ES-I3 (cell line): ENCODE results near the gene GTPBP2.
A peak's percentile ranks its signal among the peaks of the same experiment; 100 is the strongest.

Source experiments
- H3K36me3 ChIP-seq: 2 replicates; pipeline ENCODE4 v1.6.1; 2013; ENCODE audit warnings: mild to moderate bottlenecking, low read length, control low read depth, moderate library complexity; ENCODE audit not compliant: insufficient read depth
- H3K4me1 ChIP-seq: 2 replicates; pipeline ENCODE4 v1.6.1; 2013; ENCODE audit warnings: mild to moderate bottlenecking, control low read depth, low read length; ENCODE audit not compliant: insufficient read depth
- H3K9ac ChIP-seq: 2 replicates; pipeline ENCODE4 v1.6.1; 2013; ENCODE audit warnings: low read depth, mild to moderate bottlenecking, low read length, moderate library complexity
- H3K9me3 ChIP-seq: 2 replicates; pipeline ENCODE4 v1.6.1; 2013; ENCODE audit warnings: mild to moderate bottlenecking, low read length, moderate library complexity; ENCODE audit not compliant: control insufficient read depth, insufficient read depth

Gene GTPBP2, protein sequence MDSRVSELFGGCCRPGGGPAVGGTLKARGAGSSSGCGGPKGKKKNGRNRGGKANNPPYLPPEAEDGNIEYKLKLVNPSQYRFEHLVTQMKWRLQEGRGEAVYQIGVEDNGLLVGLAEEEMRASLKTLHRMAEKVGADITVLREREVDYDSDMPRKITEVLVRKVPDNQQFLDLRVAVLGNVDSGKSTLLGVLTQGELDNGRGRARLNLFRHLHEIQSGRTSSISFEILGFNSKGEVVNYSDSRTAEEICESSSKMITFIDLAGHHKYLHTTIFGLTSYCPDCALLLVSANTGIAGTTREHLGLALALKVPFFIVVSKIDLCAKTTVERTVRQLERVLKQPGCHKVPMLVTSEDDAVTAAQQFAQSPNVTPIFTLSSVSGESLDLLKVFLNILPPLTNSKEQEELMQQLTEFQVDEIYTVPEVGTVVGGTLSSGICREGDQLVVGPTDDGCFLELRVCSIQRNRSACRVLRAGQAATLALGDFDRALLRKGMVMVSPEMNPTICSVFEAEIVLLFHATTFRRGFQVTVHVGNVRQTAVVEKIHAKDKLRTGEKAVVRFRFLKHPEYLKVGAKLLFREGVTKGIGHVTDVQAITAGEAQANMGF

DNA sequence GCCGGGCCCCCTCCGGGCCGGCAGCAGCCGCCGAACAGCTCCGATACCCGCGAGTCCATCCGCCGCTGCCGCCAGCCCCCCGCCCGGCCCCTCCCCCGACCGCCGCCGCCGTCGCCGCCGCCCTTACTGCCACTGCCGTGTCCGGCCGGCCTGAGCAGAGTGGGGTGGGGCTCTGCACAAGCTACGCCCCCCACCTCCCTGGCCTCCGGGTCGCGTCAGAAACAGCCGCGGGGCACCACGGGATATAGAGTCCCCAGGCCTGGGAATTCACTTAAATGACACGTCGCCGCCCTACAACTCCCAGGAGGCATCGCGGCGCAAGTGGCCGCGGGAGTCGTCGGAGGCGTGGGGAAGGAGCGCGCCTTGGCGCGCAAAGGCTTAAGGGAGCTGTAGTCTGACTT lies at the start of gene GTPBP2:
GTPBP2 (minus strand) TSS at position 161 of the 401 bp plus-strand sequence; CDS start at position 59, 102 bp downstream.
- H3K9ac ChIP-seq, result peak within 1 kb of the TSS; percentile 91
- H3K9me3 ChIP-seq, result no peaks in the 10 kb centered on the region
- H3K4me1 ChIP-seq, result peaks cover 5% of the 10 kb centered on the region; the same call in 1 of the 2 replicates
- H3K36me3 ChIP-seq, result peaks cover 11% of the 10 kb centered on the region

- no peak overlapping the region for H3K9ac ChIP-seq
- no peaks in the 10 kb centered on the region for H3K9me3 ChIP-seq
- no peaks in the 10 kb centered on the region for H3K4me1 ChIP-seq
- H3K36me3 ChIP-seq, result peaks cover 30% of the 10 kb centered on the region
These were observed 49.3 kb upstream of the GTPBP2 start for GRCh38 chr6:43678341-43678740.

- peaks cover 33% of the 10 kb centered on the region for H3K36me3 ChIP-seq
These were observed 48.7 kb upstream of the GTPBP2 start for GRCh38 chr6:43677759-43678158.

GRCh38 chr6:43676962-43677606 lies 48.0 kb upstream of the GTPBP2 start:
- H3K4me1 ChIP-seq, result no peaks in the 10 kb centered on the region
- H3K36me3 ChIP-seq, result peaks cover 33% of the 10 kb centered on the region
- H3K9ac ChIP-seq, result no peak overlapping the region
- H3K9me3 ChIP-seq, result no peaks in the 10 kb centered on the region

More at GRCh38 chr6:43677759-43678158, 48.7 kb upstream of the GTPBP2 start:
- Histone ChIP-seq H3K9ac (no peak overlapping the region), H3K9me3 (no peaks in the 10 kb centered on the region), H3K4me1 (no peaks in the 10 kb centered on the region)

- Histone ChIP-seq H3K4me1 (peaks cover 4% of the 10 kb centered on the region), H3K36me3 (peaks cover 28% of the 10 kb centered on the region), H3K9ac (no peak overlapping the region), H3K9me3 (no peaks in the 10 kb centered on the region)
These were observed 45.9 kb upstream of the GTPBP2 start for GRCh38 chr6:43674921-43675320.

DNA sequence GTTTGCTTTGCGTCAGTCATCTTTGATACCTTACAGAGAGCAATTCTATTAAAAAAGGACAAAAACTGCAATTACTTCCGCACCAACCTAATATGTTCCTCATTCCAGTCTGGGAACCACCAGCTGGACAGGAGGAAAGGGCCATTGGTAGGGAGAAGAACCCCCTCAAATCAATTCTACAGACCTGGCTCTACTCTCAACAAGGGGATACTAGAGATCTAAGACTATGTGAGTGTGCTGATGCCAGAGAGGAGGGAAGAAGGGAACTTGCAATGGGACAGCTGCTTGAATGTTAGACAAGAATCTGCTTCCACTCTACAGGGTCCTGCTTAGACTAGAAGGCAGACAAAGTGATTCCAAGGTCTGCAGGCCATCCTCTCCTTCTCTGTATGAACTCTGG lies 45.2 kb upstream of the GTPBP2 start:
- Histone ChIP-seq H3K36me3 (peaks cover 27% of the 10 kb centered on the region), H3K9ac (no peak overlapping the region), H3K9me3 (no peaks in the 10 kb centered on the region), H3K4me1 (peaks cover 10% of the 10 kb centered on the region)

DNA sequence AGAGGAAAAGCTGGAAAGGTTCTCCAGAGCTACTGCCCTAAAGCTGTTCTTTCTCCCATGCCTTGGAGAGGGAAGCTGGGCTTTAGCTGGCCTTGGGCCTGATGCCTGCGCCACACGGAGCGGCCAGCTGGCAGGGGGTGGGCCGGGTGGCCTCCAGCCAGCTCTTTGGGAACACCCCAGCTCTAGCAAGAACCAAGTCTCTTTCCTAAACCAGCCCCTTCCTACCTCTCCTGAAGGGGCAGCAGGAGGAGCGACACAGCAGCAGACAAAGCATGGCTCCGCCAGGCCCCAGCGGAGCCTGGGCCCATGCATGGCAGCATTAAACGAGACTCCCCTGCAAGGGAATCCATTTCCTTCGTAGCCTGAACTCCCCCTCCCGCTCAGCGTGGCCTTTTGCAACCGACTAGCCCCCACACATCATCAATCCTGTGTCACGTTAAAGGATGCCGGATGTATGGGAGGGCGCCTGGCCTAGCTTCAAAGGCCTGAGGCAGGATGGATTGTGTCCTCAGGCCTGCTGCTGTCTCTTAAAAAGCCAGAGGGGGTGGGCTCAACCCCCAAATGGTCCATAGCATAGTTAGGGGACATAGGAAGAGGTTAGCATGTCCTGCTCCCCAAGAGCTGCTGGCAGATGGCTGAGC lies 44.5 kb upstream of the GTPBP2 start:
- H3K36me3 ChIP-seq, result peaks cover 27% of the 10 kb centered on the region
- H3K9ac ChIP-seq, result no peak overlapping the region
- peaks cover 17% of the 10 kb centered on the region for H3K4me1 ChIP-seq
- H3K9me3 ChIP-seq, result no peaks in the 10 kb centered on the region

- Histone ChIP-seq H3K4me1 (peaks cover 24% of the 10 kb centered on the region), H3K9ac (no peak overlapping the region), H3K9me3 (no peaks in the 10 kb centered on the region), H3K36me3 (peaks cover 19% of the 10 kb centered on the region; the same call in 1 of the 2 replicates)
These were observed 43.0 kb upstream of the GTPBP2 start for GRCh38 chr6:43671801-43672690.

DNA sequence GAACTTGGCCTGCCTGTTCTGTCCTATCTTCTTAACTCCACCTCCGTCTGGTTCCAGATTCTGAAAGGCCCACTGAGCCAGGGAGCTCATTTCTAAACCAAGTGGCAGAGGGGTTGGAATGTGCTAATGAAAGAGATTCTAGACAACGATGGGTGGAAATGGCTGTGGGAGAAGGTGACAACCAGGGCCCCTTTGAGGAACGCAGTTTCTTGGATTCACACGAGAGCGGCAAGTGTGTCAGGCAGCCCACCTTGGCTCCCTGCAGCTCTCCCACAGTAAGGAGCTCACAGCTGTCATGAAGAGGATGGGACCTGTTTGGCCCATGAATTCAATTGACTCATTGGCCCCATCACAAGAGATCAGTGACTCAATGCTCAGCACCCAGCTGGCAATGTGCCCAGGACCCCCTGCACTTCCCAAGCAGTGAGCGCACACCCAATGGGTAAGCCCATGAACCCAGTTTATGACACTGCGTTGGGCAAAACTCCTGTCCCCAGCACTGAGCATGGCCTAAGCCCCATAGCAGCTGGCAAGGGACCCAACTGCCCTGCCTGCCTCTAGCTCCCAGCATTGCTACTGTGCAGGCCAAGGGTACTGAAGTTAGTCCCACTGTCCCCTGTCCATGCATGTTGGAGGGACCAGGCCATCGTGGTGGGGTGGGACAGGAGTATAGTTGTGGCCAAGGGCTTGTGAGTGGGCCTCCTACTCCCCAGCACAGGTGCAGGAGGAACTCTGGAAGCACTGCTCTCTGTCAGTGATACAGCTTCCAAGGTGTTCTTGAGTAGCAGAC lies 42.1 kb upstream of the GTPBP2 start:
- Histone ChIP-seq H3K4me1 (peaks cover 24% of the 10 kb centered on the region), H3K9me3 (no peaks in the 10 kb centered on the region), H3K36me3 (peaks cover 13% of the 10 kb centered on the region; the same call in 1 of the 2 replicates), H3K9ac (no peak overlapping the region)

- Histone ChIP-seq H3K9me3 (no peaks in the 10 kb centered on the region), H3K36me3 (peaks cover 9% of the 10 kb centered on the region; the same call in 1 of the 2 replicates), H3K4me1 (peaks cover 24% of the 10 kb centered on the region), H3K9ac (no peak overlapping the region)
These were observed 41.5 kb upstream of the GTPBP2 start for GRCh38 chr6:43670623-43670986.

- Histone ChIP-seq H3K9ac (no peak overlapping the region), H3K36me3 (peaks cover 5% of the 10 kb centered on the region; the same call in 1 of the 2 replicates), H3K9me3 (no peaks in the 10 kb centered on the region), H3K4me1 (peaks cover 24% of the 10 kb centered on the region)
These were observed 41.0 kb upstream of the GTPBP2 start for GRCh38 chr6:43669922-43670622.

- H3K9me3 ChIP-seq, result no peaks in the 10 kb centered on the region
- H3K36me3 ChIP-seq, result peaks cover 3% of the 10 kb centered on the region; the same call in 1 of the 2 replicates
- peaks cover 24% of the 10 kb centered on the region for H3K4me1 ChIP-seq
- no peak overlapping the region for H3K9ac ChIP-seq
These were observed 40.2 kb upstream of the GTPBP2 start for GRCh38 chr6:43669050-43669921.
